Psoas muscle (tissue), 8 donors: ENCODE measurements around the gene CPED1. TPM values are rescaled to one million over a fixed set of nuclear protein-coding genes. Genes with fewer than 3 reads are reported as not detected.
A peak's percentile ranks its signal among the peaks of the same experiment; 100 is the strongest.

Source experiments
- ATAC-seq, 4 donors: fragments of 200-7000 bp; cut with Tn5 transposase; one replicate each; pipeline ENCODE4 v1.9.1; 2020; ENCODE audit warnings: moderate library complexity in 3 of 4, mild to moderate bottlenecking in 2 of 4
- DNase-seq, 2 donors: peaks; one replicate each; pipeline ENCODE4 v3.0.0-alpha.2; 2020
- H3K27ac ChIP-seq: fragments of 200-600 bp; one replicate; pipeline ENCODE4 v1.8.0; 2022
- H3K27me3 ChIP-seq, 3 donors: fragments of 200-600 bp in 1 of 3; one replicate each; pipeline versions ENCODE4 v1.6.1 to v1.8.0; 2013 to 2022; ENCODE audit warnings: low read length in 2 of 3, mild to moderate bottlenecking in 2 of 3, moderate library complexity in 1 of 3; ENCODE audit not compliant: insufficient read depth in 3 of 3
- H3K36me3 ChIP-seq, 2 donors: fragments of 200-600 bp in 1 of 2; one replicate each; pipeline versions ENCODE4 v1.6.1 to v1.8.0; 2013 to 2022; ENCODE audit warnings: low read depth in 1 of 2, mild to moderate bottlenecking in 1 of 2, moderate library complexity in 1 of 2; ENCODE audit not compliant: insufficient read depth in 1 of 2
- H3K4me1 ChIP-seq: fragments of 200-600 bp; one replicate; pipeline ENCODE4 v1.8.0; 2022
- H3K4me3 ChIP-seq: fragments of 200-600 bp; one replicate; pipeline ENCODE4 v1.8.0; 2022; ENCODE audit warnings: mild to moderate bottlenecking
- H3K9me3 ChIP-seq: fragments of 200-600 bp; one replicate; pipeline ENCODE4 v1.8.0; 2022
- WGBS, 3 donors: extraction: QIAGEN DNeasy Blood & Tissue Kit; methylation state at CpG; one replicate each; pipeline versions ENCODE4 v1.1.6 to v1.1.7; 2013; 5-methylcytosine and 5-hydroxymethylcytosine counted together
- intact Hi-C, 2 donors: fragments of 100-400 bp; cut with DNase I; formaldehyde crosslinking; loops; one replicate each; pipeline versions ENCODE4 v1.11.0 to v1.14.2; 2022
- polyA plus RNA-seq, 3 donors: library from polyadenylated mRNA; stranded (reverse); fragments of 200-250 nt; gene quantifications; one replicate each; pipeline ENCODE4 v1.2.3, GENCODE V29; 2013
- total RNA-seq, 4 donors: library from RNA; stranded (reverse); fragmentation: NEBNext Ultra II Directional in 2 of 4; extraction: Animal tissue kit (Norgen Biotek cat#: 25700) in 2 of 4; gene quantifications; one replicate each; pipeline versions ENCODE4 v1.2.1 to v1.2.4, GENCODE V29; 2021 to 2023
- TF ChIP-seq, protein P1 (sequence below): fragments of 200-600 bp; IDR thresholded peaks from one replicate; pipeline ENCODE4 v1.8.0; 2022; ENCODE audit warnings: antibody characterized with exemption
- donor health status: healthy with polysubstance abuse.
- donor health status: DM: no; HTN: no; CAD: no; lungs with moderate emphysema.
- donor health status: Bipolar disorder and iron deficiency.
- donor health status: healthy.
- donor health status: DM: yes; HTN: yes; CAD: no.
- donor health status: DM: no; HTN: no; CAD: no.
- donor health status: DM: no; HTN: no; CAD: no.
- donor health status: DM: yes; HTN: yes; CAD: no.

CPED1 gene
- total and polyA plus RNA-seq, 7 donors = 0.90 to 39.2 (median 12.0) TPM

DNA sequence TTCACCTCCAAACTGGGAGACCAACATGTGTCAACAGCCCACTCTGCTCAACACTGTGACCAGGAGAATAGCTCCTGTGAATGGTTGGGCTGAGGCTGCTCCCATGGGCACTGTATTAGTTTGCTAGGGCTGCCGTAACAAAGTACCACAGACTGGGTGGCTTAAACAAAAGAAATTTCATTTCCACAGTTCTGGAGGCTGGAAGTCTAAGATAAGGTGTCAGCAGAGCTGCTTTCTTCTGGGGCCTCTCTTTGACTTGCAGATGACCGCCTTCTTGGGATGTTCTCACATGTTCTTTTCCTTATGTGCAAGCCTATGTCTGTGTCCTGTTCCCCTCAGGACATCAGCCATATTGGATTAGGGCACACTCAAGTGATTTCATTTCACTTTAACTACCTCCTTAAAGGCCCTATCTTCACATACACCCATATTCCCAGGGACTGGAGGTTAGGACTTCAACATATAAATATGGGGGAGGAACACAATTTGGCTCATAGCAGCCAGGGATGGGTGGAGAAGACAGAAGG is 90.3 kb downstream of the CPED1 start:
- no peaks in the 10 kb centered on the region for H3K9me3 ChIP-seq
- TF ChIP-seq, protein P1, sequence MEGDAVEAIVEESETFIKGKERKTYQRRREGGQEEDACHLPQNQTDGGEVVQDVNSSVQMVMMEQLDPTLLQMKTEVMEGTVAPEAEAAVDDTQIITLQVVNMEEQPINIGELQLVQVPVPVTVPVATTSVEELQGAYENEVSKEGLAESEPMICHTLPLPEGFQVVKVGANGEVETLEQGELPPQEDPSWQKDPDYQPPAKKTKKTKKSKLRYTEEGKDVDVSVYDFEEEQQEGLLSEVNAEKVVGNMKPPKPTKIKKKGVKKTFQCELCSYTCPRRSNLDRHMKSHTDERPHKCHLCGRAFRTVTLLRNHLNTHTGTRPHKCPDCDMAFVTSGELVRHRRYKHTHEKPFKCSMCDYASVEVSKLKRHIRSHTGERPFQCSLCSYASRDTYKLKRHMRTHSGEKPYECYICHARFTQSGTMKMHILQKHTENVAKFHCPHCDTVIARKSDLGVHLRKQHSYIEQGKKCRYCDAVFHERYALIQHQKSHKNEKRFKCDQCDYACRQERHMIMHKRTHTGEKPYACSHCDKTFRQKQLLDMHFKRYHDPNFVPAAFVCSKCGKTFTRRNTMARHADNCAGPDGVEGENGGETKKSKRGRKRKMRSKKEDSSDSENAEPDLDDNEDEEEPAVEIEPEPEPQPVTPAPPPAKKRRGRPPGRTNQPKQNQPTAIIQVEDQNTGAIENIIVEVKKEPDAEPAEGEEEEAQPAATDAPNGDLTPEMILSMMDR = no peak
- H3K27me3 ChIP-seq = no peaks in the 10 kb centered on the region
- no peak for DNase-seq
- intact Hi-C loops = no loop called here
- H3K27ac ChIP-seq = peak overlapping the region; percentile 7
- no peak for ATAC-seq
- no peak overlapping the region for H3K4me3 ChIP-seq
- H3K4me1 ChIP-seq = peaks cover 38% of the 10 kb centered on the region
- WGBS, 3 donors = 93 to 99% (median 94%) methylated on average over 2 of the region's 2 CpGs
- no peaks in the 10 kb centered on the region for H3K36me3 ChIP-seq

DNA sequence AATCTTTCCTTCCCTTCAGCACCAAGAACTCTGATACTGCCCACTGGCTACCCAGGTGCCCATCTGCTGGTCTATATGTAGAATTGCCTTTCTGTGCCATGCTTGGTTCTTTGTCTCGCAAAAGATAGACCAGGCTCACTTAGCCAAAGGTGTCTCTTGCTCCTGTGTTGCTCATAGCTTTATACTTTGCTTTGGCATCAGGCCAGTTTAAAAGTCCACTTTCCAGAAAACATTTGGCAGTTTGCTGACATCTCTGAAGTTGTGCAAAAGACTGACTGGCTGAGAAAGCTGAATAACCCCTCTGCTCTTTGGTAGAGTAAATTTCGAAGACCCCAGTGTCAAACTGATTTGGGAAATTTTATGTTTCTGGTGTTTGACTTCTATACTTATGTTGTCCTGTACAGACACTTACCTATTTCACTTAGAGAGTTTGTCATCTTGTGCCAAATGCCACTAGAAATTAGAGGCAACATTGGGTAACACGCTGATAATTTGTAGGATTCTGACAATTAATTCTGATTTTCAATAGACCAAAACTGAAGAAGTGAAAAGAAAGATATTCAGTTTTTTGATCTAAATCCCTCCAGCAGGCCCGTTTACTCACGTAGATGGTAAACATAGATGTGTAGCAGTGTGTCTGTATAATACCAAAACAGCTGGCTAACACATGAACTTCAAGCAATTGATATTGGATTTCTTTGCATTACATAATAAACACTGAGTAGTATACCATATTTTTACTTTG is 91.1 kb downstream of the CPED1 start:
- DNase-seq = no peak
- Histone ChIP-seq H3K4me1 (peaks cover 47% of the 10 kb centered on the region), H3K36me3 (no peaks in the 10 kb centered on the region), H3K9me3 (no peaks in the 10 kb centered on the region), H3K27me3 (no peaks in the 10 kb centered on the region), H3K4me3 (no peak overlapping the region), H3K27ac (peak overlapping the region; percentile 7)
- 65 to 73% (median 66%) methylated on average over 5 of the region's 5 CpGs for WGBS, 3 donors
- peak in 2 of 4 donors; percentile 23 to 47 for ATAC-seq
- TF ChIP-seq, protein P1 = no peak
- intact Hi-C loops = loop anchor here in 1 of 2 donors (5.0 kb wide), 1 partner anchor 37 kb away; no protein-coding TSS in a partner anchor

DNA sequence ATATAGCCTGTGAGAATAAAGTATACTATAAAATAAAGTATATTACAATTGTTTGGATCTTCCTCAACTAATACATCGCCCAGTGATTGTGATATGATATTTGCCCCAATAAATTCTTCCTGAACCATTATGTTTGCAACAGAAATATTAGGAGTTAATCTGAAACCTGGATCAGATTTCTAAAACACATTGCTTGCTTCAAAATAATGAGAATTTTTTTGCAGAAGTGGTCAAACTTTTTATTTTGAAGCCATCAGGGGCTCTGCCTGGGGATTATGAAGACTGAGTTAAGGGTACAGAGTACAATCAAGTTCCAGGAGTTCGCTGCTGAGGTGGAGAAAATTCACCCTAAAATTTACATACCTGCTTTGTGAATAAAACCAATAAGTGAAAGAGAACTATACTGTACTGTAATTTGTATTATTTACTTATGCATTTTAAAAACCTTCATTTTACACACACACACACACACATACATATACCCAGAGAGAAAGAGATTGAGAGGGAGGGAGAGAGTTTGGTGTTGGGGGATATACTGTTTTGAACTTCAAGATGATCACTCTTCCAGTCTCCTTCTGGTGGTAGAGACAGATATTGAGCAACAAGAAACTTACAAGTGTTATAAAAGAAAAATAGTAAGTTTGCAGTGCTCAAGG is 91.9 kb downstream of the CPED1 start:
- Histone ChIP-seq H3K27ac (peak overlapping the region; percentile 7), H3K9me3 (no peaks in the 10 kb centered on the region), H3K27me3 (no peaks in the 10 kb centered on the region), H3K36me3 (no peaks in the 10 kb centered on the region), H3K4me3 (no peak overlapping the region), H3K4me1 (peaks cover 48% of the 10 kb centered on the region)
- 90 to 100% (median 90%) methylated on average over 2 of the region's 2 CpGs for WGBS, 3 donors
- TF ChIP-seq, protein P1 = no peak
- DNase-seq (no peak), ATAC-seq (no peak)
- intact Hi-C loops = loop anchor here in 1 of 2 donors (5.0 kb wide), 1 partner anchor 38 kb away; no protein-coding TSS in a partner anchor

DNA sequence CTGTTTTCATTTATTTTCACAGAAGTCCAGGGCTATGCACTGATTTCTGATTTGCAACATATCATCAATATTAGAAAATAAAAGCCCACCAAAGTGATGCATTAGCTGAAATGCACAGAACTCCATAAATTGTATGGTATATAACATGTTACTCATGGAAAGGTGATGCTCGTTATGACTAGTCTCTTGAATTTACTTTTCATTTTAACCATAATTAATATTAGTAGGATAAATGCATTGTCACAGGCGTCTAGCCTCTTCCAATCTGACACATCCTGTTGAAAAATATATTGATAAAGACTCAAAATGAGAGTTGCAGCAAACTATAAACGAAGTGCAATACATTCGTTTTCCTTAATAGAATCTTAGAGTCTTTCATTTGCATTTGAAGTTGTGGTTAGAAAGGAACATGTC is 92.4 kb downstream of the CPED1 start:
- TF ChIP-seq, protein P1 = no peak
- H3K4me1 ChIP-seq = peaks cover 49% of the 10 kb centered on the region
- DNase-seq (no peak), ATAC-seq (no peak)
- H3K27me3 ChIP-seq = no peaks in the 10 kb centered on the region
- peak overlapping the region; percentile 56 for H3K27ac ChIP-seq
- H3K36me3 ChIP-seq = no peaks in the 10 kb centered on the region
- WGBS, 3 donors = 58 to 81% (median 64%) methylated on average over 4 of the region's 4 CpGs
- H3K4me3 ChIP-seq = no peak overlapping the region
- no peaks in the 10 kb centered on the region for H3K9me3 ChIP-seq
- intact Hi-C loops = loop anchor here in 1 of 2 donors (1.0 to 5.0 kb wide), 2 partner anchors 39 to 94 kb away; no protein-coding TSS in a partner anchor
